ENCODE results near the gene NINJ2.

Gene NINJ2

GRCh38 chr12:612886-613285 is 50.4 kb downstream of the NINJ2 start:
- no peak for DNase-seq

- no peak for DNase-seq
Observed at GRCh38 chr12:612293-612692, 51.0 kb downstream of the NINJ2 start.

GRCh38 chr12:611721-612120 is 51.5 kb downstream of the NINJ2 start:
- no peak for DNase-seq

GRCh38 chr12:608921-609320 is 54.3 kb downstream of the NINJ2 start:
- DNase-seq: no peak

GRCh38 chr12:608413-608812 is 54.8 kb downstream of the NINJ2 start:
- DNase-seq: no peak

- no peak for DNase-seq
Observed at GRCh38 chr12:607541-608001, 55.7 kb downstream of the NINJ2 start.

- DNase-seq: no peak
Observed at GRCh38 chr12:604956-605355, 58.3 kb downstream of the NINJ2 start.

- no peak for DNase-seq
Observed at GRCh38 chr12:602700-603068, 60.6 kb downstream of the NINJ2 start.

- no peak for DNase-seq
Observed at GRCh38 chr12:601976-602699, 61.1 kb downstream of the NINJ2 start.

- DNase-seq: no peak
Observed at GRCh38 chr12:599756-600155, 63.5 kb downstream of the NINJ2 start.

GRCh38 chr12:597926-598568 is 65.2 kb downstream of the NINJ2 start:
- DNase-seq: no peak

GRCh38 chr12:593396-594270 is 69.6 kb downstream of the NINJ2 start:
- no peak for DNase-seq

- DNase-seq: no peak
Observed at GRCh38 chr12:592024-592505, 71.2 kb downstream of the NINJ2 start.

- no peak for DNase-seq
Observed at GRCh38 chr12:591167-592023, 71.8 kb downstream of the NINJ2 start.

- no peak for DNase-seq
Observed at GRCh38 chr12:590206-590750, 73.0 kb downstream of the NINJ2 start.

- no peak for DNase-seq
Observed at GRCh38 chr12:588646-589045, 74.6 kb downstream of the NINJ2 start.

GRCh38 chr12:588024-588322 is 75.3 kb downstream of the NINJ2 start:
- DNase-seq: no peak

GRCh38 chr12:587132-588023 is 75.9 kb downstream of the NINJ2 start:
- DNase-seq: no peak

GRCh38 chr12:586318-587071 is 76.8 kb downstream of the NINJ2 start:
- DNase-seq: no peak

All from fibroblast of skin of abdomen (primary cell).